GM18505 (cell line): Measurements from ENCODE around the gene NPFFR2.
A peak's percentile ranks its signal among the peaks of the same experiment; 100 is the strongest.
"Not testable (repeated sequence)": the region's sequence is repeated elsewhere in the genome, so short reads cannot be mapped to it uniquely, and the experiment has no call there.

Source experiments
- ATAC-seq: cut with Tn5 transposase; IDR thresholded peaks from one replicate; pipeline ENCODE4 v1.9.1; 2021; ENCODE audit not compliant: unreplicated experiment
- POLR2A ChIP-seq: IDR thresholded peaks from 4 replicates; pipeline ENCODE4 v1.6.1; 2011; ENCODE audit warnings: borderline replicate concordance; ENCODE audit not compliant: insufficient read depth, insufficient read length; ENCODE audit errors: extremely low read depth

NPFFR2 gene

DNA sequence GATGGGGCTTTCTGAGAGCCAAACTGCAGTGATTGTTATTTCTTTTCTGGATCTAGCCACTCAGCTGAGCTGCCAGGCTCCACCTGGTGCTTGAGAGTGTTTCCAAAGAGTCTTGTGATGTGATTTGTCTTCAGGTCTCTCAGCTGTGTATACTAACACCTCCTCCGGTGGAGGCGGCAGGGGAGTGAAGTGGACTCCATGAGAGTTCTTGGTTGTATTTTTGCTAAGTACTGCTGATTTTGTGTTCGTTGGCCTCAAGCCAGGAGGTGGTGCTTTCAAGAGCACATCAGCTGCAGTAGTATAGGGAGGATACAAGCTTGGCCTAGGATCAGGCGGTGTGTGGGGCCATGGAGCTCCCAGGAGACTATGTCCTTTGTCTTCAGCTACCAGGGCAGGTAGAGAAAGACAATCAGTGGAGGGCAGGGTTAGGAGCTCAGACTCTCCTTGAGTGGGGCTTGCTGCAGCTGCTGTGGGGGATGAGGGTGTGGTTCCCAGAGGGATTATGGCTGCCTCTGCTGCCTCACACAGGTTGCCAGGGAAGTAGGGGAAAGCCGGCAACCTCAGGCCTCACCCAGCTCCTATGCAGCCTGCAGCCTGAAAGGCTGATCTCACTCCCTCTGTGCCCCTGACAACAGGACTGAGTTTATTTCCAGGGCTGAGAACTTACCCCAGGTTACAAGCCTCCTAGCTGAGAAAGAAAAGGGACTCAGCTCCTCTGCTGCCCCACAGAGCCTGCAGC lies 62.4 kb downstream of the NPFFR2 start:
- no peak for TF ChIP-seq POLR2A
- no peak for ATAC-seq

DNA sequence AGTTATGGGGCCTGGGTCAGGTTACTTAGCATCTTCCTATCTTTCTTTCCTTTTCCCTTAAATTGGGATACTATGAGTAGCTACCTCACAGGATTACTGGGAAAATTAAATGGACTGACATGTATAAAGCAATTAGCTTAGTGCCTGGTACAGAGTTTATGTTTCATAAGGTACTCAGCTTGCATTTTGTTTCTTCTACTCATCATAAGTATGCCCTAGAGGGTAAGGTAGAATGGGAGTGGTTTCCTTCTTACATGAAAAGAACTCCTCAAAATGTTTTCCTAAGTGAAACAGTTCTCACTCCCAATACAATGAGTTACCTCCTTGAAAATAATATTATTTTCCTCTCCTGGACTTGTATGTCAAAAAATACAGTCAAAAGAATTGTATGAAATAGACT lies 75.7 kb downstream of the NPFFR2 start:
- no peak for ATAC-seq
- TF ChIP-seq POLR2A, result no peak

DNA sequence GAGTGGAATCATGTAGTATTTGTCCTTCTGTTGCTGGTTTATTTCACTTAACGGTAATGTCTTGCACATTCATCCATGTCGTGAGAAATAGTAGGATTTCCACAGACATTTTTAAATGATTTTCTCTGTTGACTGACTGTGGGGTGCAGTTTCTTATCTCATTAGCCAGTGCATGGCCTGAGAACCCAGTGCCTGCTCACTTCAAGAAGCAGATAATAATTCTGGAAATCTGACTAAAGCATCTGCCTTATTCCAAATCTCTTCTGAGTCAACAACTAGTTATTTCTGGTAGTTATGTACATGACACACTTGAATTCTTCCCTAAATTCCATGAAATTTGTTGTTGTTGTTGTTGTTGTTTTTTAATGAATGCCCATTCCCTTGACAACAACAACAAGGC lies 77.6 kb downstream of the NPFFR2 start:
- no peak for ATAC-seq
- no peak for TF ChIP-seq POLR2A

DNA sequence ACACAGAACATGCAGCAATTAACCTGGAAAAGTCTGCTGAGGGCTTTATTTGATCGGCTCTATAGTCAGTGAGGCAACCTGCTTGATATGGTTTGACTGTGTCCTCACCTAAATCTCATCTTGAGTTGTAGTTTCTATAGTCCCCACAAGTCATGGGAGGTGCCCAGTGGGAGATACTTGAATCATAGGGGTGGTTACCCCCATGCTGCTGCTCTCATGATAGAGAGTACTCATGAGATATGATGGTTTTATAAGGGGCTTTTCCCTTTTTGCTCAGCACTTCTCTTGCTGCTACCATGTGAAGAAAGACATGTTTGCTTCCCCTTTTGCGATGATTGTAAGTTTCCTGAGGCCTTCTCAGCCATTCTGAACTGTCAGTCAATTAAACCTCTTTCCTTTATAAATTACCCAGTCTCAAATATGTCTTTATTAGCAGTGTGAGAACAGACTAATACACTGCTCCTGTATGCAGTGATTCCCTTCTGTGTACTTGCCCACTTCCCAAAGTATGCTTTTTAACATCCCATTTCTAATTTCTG lies 78.2 kb downstream of the NPFFR2 start:
- TF ChIP-seq POLR2A, result no peak
- no peak for ATAC-seq

DNA sequence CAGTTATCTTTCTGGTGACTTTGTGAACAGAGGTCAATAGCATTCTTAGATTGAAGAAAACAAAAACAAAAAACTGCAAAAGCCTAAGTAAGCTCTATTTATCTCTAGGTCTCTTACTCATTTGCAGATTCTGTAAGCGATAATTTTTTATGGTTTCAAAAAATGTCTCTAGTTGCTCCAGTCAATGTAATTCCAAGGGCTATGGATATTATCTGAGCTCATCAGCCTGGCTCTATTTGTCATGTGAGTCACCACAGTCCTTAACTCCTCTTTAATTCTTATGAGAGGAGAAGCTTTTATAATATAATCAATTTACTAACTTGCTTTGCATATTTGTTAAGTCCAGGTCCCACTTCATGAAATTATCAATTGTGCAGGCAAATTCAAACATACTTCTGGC lies 79.1 kb downstream of the NPFFR2 start:
- no peak for TF ChIP-seq POLR2A
- ATAC-seq, result no peak

DNA sequence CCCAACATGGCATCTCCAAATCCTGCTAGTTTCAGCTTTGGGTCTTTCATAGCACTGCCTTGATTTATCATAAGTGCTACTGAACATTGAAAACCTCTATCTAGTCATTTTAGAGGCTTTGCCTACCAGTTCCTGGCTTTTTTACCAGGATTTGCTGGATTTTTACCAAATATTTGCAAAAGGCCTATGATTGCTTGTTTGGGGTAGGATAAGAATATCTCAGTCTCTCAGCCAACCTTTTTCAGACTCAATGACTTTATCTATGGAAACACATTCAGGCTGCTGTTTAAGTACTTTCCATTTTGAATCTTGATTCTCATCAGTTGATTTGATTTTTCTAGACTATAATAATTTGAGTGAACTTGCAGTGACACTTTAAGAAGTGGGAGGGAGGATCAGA lies 80.1 kb downstream of the NPFFR2 start:
- no peak for ATAC-seq
- no peak for TF ChIP-seq POLR2A

DNA sequence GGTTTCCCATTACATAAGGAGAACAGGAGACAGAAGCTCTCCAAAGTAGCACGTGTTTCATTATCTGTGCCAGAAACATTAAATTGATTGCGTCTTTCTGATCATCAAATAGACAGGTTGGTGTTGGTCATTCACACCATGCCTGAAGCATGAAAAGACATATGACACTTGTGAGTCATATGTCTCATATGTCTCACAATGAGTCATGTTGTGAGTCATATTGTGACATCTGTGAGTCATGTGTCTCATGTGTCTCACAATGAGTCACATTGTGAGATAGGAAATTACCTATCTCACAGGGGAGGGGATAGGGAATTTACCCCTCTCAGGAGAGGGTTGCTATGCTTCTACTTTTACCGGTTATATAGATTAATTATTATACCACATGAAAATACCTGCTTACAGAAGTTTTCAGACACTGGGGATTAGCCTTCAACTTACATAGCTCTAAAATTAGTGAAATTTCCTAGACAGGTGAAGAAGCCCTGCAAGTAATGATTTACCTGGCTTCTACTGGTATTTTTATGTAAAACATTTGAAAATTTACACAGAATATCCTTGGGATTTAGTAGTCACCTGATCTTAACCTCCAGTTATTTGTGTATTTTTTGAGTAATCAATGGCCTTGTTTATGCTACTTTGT lies 80.8 kb downstream of the NPFFR2 start:
- TF ChIP-seq POLR2A, result no peak
- peak; percentile 94 for ATAC-seq

DNA sequence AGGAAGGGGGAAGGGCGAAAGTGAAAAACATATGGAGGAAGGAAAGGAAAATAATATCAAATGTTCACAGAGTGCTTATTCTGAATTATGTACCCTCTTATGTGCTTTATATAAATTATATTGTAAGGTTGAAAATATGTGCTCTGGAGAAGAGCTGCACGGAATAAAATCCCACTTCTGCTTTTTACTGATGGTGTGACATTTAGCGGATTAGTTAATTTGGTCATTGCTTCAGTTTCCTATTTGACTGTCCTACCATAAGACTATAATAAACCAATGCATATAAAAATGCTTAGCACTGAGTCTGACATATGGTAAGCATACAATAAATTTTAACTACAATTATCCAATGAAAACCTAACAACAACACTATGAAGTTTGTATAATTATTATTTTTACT lies 86.2 kb downstream of the NPFFR2 start:
- TF ChIP-seq POLR2A, result no peak
- peak; percentile 63 for ATAC-seq

DNA sequence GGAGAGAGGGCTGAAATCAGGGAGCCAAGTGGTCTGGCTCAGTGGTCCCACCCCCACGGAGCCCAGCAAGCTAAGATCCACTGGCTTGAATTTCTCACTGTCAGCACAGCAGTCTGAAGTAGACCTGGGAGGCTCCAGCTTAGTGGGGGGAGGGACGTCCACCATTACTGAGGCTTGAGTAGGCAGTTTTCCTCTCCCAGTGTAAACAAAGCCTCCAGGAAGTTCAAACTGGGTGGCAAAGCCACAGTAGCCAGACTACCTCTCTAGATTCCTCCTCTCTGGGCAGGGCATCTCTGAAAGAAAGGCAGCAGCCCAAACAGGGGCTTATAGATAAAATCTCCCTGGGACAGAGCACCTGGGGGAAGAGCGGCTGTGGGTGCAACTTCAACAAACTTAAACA lies 88.1 kb downstream of the NPFFR2 start:
- ATAC-seq, result no peak
- no peak for TF ChIP-seq POLR2A

DNA sequence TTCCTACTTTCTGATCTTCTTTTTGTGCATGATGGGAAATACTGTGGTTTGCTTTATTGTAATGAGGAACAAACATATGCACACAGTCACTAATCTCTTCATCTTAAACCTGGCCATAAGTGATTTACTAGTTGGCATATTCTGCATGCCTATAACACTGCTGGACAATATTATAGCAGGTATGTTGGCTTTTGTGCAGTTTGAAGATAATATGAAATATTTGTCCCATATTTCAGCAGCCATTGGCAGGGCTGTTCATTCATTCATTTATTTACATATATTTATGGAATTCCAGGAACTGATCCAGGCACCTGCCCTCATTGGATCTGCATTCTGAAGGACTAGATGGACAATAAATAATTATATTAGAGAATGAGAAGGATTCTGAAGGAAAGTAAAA lies 96.9 kb downstream of the NPFFR2 start:
- TF ChIP-seq POLR2A, result no peak
- ATAC-seq, result no peak

DNA sequence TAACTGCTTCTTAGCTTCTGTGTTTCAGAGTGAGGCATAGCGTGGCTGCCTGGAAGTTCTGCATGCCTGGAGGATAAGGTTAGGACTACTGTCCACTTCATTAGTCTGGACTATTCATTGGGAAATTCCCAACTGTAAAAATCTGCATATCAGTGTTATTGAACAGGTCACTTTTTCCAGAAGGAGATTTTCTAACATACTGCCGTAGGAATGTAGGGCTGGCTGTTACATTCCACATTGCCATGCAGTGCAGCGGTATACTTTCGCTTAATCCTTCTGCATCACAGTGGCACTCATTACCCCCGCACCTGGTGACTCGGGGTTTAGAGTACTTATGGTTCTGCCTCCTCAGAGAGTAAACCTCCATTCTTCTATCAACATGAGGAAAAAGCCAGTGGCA lies 104.6 kb downstream of the NPFFR2 start:
- ATAC-seq, result no peak
- no peak for TF ChIP-seq POLR2A

DNA sequence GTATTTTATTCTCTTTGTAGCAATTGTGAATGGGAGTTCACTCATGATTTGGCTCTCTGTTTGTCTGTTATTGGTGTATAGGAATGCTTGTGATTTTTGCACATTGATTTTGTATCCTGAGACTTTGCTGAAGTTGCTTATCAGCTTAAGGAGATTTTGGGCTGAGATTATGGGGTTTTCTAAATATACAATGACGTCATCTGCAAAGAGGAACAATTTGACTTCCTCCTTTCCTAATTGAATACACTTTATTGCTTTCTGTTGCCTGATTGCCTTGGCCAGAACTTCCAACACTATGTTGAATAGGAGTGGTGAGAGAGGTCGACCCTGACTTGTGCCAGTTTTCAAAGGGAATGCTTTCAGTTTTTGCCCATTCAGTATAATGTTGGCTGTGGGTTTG lies 108.2 kb downstream of the NPFFR2 start:
- not testable (repeated sequence) for ATAC-seq

DNA sequence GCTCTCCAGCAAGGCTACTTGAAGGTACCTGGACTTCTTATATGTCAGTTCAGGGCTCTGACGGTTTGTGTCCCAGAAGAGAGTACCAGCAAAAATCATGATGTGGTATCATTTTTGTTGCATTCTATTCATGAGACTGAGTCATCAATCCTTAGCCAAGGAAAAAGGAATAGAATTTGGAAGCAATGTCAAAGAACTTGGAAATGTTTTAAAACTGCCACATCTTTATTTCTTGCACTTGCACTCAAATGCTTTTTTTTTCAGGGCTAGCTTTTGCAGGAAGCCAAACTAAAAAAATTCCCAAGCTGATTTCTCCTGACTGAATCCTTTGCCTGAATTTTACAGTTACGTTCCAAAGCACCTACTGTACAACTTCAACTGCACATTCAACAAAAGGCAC lies 112.4 kb downstream of the NPFFR2 start:
- ATAC-seq, result no peak
- TF ChIP-seq POLR2A, result no peak

DNA sequence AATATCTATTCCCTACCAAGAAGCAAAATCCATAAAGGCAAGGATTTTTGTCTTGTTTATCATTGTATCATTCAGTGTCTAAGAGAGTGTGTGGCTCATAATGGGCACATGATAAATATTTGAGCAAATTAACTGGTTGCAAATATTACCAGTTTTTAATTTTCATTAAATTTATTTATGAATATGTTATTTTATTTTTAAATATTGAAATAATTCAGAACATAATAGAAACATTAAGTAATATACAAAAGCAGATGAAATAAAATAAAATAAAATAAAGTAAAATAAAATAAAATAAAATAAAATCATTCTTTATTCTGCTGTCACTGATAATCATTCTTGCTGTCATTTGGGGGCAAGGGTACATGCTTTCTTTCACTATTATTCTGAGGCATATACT lies 120.9 kb downstream of the NPFFR2 start:
- TF ChIP-seq POLR2A, result no peak
- no peak for ATAC-seq

DNA sequence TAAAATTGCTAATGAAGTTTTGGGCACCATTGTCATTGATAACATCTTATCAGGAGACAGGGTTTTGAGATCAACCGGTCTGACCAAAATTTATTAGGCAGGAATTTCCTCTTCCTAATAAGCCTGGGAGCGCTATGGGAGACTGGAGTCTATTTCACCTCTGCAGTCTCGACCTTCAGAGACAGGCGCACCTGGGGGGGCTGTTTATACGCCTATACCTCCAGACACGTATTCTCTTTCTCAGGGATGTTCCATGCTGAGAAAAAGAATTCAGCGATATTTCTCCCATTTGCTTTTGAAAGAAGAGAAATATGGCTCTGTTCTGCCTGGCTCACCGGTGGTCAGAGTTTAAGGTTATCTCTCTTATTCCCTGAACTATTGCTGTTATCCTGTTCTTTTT lies 121.8 kb downstream of the NPFFR2 start:
- not testable (repeated sequence) for ATAC-seq

DNA sequence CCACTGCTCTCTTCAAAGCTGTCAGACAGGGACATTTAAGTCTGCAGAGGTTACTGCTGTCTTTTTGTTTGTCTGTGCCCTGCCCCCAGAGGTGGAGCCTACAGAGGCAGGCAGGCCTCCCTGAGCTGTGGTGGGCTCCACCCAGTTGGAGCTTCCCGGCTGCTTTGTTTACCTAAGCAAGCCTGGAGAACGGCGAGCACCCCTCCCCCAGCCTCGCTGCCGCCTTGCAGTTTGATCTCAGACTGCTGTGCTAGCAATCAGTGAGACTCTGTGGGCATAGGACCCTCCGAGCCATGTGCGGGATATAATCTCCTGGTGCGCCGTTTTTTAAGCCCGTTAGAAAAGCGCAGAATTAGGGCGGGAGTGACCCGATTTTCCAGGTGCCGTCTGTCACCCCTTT lies 137.5 kb downstream of the NPFFR2 start:
- not testable (repeated sequence) for ATAC-seq
